Right lung (tissue), 5 donors: Measurements from ENCODE around the gene SNRNP27. TPM values are rescaled to one million over a fixed set of nuclear protein-coding genes. Genes with fewer than 3 reads are reported as not detected.
"Not testable (repeated sequence)": the region's sequence is repeated elsewhere in the genome, so short reads cannot be mapped to it uniquely, and the experiment has no call there.

ENCODE experiments used
- DNase-seq, 2 donors: peaks; one replicate each; pipeline ENCODE4 v3.0.0-alpha.2; 2013
- polyA plus RNA-seq, 5 donors: library from polyadenylated mRNA; unstranded; fragments of 120-200 nt; gene quantifications; one replicate each; pipeline versions ENCODE4 v1.2.1 to v1.2.3, GENCODE V29; 2013; ENCODE audit warnings: inconsistent platforms in 1 of 5, low replicate concordance in 1 of 5; ENCODE audit not compliant: insufficient read length in 5 of 5, insufficient read depth in 1 of 5

The SNRNP27 gene
- polyA plus RNA-seq, 5 donors, result 59.9 to 83.7 (median 73.7) TPM

GRCh38 chr2:69944756-69945155, 51.0 kb downstream of the SNRNP27 start:
- DNase-seq, result no peak

- no peak for DNase-seq
Observed at GRCh38 chr2:69945441-69945840, 51.7 kb downstream of the SNRNP27 start.

GRCh38 chr2:69945941-69946340, 52.2 kb downstream of the SNRNP27 start:
- no peak for DNase-seq

GRCh38 chr2:69946351-69947324, 52.9 kb downstream of the SNRNP27 start:
- DNase-seq, result no peak

- no peak for DNase-seq
Observed at GRCh38 chr2:69947325-69947931, 53.7 kb downstream of the SNRNP27 start.

- DNase-seq, result no peak
Observed at GRCh38 chr2:69948032-69948962, 54.5 kb downstream of the SNRNP27 start.

GRCh38 chr2:69948963-69949645, 55.3 kb downstream of the SNRNP27 start:
- no peak for DNase-seq

GRCh38 chr2:69950241-69950640, 56.5 kb downstream of the SNRNP27 start:
- DNase-seq, result no peak

- DNase-seq, result not testable (repeated sequence)
Observed at GRCh38 chr2:69950671-69951070, 56.9 kb downstream of the SNRNP27 start.

GRCh38 chr2:69952336-69953115, 58.8 kb downstream of the SNRNP27 start:
- DNase-seq, result no peak

GRCh38 chr2:69954084-69954483, 60.3 kb downstream of the SNRNP27 start:
- DNase-seq, result no peak

Other genes with a start within 250 kb of the SNRNP27 start
- 100 to 1,000 TPM in 1 of 5 donors, 10 to 100 TPM in 4; 77.3 to 102 (median 85.8) TPM for gene ANXA4, start 151.8 kb upstream of the SNRNP27 start, polyA plus RNA-seq
- 10 to 100 TPM; 20.3 to 29.1 (median 27.1) TPM for gene GMCL1, start 64.3 kb upstream of the SNRNP27 start, polyA plus RNA-seq
- gene MXD1, start 21.2 kb downstream of the SNRNP27 start, polyA plus RNA-seq, result 10 to 100 TPM in 4 of 5 donors, 1 to 10 TPM in 1; 8.1 to 12.7 (median 11.0) TPM
- 1 to 10 TPM; 2.0 to 4.0 (median 3.1) TPM for gene ASPRV1, start 67.7 kb downstream of the SNRNP27 start, polyA plus RNA-seq
- 100 to 1,000 TPM; 160 to 295 (median 193) TPM for gene PCBP1, start 193.5 kb downstream of the SNRNP27 start, polyA plus RNA-seq